Cerebellar cortex (tissue), 1 donor: ENCODE data around the gene TMEM126A.
"Not testable (repeated sequence)": the region's sequence is repeated elsewhere in the genome, so short reads cannot be mapped to it uniquely, and the experiment has no call there.

Experiments
- DNase-seq: peaks from one replicate; pipeline ENCODE4 v3.0.0-alpha.2; 2015; ENCODE audit warnings: low spot score

The TMEM126A gene

DNA sequence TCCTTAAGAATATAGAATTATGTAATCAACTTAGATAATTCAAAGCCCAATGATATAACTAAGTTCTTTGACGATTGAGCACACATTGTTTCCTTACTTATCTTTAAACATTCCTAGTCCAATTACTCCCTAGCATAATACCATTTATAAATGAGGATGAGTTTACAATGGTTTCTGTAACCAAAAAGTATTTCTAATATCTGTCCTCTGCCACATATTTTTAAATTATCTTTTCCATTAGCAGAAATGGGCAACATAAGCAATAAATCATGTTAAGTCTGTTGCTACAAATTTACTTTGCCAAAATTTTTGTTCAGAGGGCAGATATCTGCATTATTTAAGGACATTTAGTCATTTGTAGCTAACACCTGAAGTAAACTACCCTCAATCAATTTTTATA lies 10.4 kb downstream of the TMEM126A start:
- DNase-seq: no peak

DNA sequence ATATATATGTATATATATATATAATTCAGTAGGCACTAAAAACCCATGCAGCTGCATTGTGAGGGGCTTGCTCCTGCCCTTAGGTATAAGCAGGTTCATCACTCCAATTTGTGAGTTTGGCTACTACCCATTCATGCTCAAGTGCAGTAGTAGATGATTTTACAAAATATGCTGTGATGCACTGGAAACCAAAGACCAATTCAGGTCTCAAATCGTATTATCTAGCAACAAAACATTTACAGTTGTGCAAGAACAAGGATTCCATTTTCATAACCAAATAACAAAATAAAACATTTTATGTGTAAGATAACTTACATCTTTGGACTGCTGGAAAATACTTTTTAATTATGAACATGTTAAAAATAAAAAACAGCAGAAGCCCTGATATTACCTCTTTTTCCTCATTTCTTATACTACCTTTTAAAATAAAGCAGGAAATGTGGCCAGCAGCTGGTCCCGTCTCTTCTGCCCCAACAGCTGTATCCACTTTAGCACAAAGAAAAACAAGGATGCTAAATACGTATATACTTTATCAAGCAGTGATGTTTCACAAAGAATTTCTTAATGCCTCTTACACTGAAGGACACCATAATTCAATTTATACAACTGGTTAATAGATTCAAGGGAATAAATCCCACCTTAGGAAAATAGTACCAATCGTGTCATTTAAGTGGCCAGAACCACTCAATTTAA lies 14.4 kb downstream of the TMEM126A start:
- no peak for DNase-seq

DNA sequence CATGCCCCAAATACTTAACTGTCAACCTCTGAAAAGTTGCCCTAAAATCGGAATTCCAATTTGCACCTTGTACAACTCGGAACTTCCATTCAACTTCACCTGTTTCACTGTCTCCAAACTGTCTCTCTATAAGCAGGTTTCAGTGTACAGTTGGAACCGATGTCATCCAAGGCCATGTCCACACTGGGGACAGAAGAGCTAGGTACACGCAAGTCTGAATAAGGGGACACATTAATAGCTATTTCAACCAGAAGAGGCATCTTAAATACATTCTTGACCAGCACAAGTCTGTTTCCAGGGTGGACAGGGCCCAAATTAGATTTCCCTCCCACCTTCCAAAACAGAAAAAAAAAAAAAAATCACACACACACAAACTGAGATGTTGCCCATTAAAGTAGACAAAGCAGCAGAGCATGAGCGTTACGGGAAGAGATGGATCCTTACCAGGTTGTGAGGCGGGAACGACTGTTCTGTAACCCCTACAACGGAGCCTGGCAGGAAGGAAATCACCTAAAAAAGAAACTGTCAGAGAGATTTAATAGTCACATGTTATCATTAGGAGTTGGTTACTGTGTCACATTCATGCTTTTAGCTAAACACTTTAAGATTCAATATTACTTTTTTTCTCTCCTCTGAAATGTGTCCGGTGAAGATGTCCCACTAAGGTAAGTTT lies 15.4 kb downstream of the TMEM126A start:
- DNase-seq: no peak

DNA sequence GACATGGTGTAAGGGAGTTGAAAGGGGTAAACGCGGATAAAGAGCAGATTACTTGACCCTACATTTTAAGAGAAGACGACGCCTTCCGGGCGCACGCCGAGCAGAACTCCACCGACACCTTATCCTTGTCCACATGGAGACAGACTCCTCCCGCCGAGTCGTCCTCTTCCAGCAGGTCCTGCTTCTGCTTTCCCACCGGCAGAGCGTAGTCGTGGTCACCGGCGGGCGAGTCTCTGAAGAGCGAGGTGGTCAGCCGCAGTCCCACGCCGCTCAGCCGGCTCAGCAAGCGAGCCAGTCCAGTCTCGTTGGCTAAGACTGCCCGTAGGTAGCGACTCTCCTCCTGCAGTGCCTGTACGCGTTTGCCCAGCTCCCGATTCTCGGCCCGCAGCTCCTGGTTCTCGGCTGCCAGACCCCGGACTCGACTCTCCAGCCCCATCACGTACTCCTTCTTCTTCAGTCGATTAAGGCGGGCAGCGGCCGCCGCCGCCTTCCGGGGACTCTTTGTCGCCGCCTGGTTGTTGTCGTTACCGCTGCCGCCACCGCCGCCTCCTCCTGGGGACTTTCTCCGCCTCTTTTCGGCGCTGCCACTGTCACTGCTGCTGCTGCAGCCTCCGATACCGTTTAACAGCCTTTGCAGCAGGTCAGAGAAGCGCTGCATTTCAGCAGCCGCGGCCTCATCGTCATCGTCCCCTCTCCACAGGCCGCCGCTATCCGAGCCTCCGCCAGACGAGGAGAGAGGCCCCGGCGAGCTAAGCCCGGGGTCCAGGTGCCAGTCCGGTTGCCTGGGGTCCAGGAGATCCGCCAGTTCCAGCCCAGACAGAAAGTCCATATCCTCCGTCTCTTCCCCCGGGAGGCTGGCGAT lies 16.2 kb downstream of the TMEM126A start:
- DNase-seq: peak; percentile 73

DNA sequence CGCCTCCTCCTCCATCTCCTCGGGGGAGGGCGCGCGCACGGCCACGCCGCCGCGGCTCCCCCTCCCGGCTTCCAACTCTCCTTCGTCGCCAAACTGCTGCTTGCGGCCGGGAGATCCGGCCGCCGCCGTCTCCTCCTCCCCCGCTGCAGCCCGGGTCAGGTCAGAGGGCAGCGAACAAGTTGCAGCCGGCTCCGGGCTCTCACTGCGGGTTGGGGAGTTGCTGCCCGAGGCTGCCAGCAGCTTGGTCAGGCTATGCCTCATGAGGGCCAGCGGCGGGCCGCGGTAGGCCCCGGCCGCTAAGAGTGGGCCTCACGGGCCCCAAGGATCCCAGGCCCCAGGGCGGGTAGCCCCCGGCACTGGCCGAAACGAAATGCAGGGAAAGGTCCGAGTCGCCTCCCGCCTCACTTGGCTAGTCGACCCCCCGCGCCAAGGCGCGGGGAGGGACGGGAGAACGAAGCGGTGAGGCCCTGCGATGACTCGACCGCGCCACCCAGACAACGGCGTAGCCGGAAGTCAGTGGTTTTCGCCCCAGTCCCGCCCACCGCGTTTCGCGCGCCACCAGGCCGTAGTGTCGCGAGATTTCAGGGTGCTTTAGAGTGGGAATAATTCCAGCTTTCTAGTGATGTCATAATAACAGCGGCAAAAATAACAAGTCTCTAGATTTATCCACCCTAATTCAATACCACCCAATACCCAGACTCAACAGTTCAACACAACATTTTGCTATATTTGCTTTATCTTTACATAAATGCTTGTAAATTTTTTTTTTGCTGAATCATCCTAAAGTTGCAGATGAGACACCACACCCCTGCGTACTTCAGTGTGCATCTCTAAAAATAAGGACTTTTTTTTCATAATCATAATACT lies 17.1 kb downstream of the TMEM126A start, which contains the start of gene CREBZF:
CREBZF (minus strand) TSS at position 515 of the 867 bp plus-strand sequence; CDS start at position 261, 254 bp downstream.
- DNase-seq: peak; percentile 94

DNA sequence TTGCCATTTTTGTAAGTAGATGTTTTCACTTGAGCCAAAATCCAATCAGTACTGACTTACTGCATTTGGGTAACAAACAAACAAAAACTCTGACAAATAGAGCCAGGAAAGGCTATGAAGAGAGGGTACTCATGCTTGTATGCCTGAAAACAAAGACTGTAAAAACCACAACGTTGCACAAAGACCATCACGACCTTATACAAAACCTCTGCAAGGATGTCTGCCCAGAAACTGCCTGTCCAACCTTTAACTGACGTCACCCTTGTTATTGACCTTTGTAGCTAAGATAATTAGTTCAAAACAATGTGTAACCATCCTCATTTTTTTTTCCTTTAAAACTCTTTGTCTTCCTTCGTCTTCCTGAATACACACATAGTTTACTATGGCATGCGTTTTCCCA lies 18.0 kb downstream of the TMEM126A start:
- DNase-seq: no peak

DNA sequence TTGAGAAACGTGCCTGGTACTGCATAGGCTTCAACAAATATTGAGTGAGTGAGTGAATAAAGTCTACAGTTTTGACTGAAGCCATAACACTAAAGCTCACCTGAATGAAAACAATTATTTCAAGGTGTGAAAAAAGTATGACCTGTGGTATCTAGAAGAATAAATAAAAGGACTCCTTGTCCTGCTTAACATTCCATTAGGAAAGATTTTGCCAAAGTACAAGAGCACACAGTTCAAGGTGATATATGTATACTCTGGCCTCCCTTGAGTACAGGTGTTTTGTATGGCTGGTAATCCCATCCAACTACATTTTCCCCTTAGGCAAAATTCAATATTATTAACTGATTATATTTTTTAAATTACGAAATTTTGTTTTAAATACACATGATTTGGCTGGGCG lies 18.9 kb downstream of the TMEM126A start:
- no peak for DNase-seq

DNA sequence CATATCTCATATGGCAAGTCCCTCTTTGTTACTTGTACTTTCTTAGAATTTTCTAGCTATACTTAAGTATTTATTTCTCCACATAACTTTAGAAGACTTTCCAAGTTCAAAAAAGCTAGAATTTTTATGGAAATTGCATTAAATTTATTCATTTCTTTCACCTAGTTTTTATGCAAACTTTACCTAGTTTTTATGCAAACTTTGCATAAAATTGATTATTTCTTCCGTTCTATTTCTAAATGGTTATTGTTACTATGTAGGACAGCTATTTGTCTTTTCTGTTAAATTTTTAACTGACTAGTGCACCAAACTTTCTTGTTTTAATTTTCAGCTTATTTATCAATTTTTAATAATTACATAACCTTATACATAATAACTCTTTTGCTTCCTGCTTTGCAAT lies 20.4 kb downstream of the TMEM126A start:
- no peak for DNase-seq

DNA sequence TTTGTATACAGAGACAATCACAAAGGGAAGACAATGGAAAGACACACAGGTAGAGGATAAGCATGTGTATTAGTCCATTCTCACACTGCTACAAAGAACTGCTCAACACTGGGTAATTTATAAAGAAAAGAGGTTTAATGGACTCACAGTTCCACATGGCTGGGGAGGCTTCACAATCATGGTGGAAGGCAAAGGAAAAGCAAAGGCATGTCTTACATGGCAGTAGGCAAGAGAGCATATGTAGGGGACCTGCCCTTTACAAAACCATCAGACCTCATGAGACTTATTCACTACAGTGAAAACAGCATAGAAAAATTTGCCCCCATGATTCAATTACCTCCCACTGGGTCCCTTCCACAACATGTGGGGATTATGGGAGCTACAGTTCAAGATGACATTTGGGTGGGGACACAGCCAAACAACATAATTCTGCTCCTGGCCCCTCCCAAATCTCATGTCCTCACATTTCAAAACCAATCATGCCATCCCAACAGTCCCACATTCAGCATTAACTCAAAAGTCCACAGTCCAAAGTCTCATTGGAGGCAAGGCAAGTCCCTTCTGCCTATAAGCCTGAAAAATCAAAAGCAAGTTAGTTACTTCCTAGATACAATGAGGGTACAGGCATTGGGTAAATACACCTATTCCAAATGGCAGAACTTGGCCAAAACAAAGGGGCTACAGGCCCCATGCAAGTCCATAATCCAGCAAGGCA lies 23.3 kb downstream of the TMEM126A start:
- DNase-seq: not testable (repeated sequence)

DNA sequence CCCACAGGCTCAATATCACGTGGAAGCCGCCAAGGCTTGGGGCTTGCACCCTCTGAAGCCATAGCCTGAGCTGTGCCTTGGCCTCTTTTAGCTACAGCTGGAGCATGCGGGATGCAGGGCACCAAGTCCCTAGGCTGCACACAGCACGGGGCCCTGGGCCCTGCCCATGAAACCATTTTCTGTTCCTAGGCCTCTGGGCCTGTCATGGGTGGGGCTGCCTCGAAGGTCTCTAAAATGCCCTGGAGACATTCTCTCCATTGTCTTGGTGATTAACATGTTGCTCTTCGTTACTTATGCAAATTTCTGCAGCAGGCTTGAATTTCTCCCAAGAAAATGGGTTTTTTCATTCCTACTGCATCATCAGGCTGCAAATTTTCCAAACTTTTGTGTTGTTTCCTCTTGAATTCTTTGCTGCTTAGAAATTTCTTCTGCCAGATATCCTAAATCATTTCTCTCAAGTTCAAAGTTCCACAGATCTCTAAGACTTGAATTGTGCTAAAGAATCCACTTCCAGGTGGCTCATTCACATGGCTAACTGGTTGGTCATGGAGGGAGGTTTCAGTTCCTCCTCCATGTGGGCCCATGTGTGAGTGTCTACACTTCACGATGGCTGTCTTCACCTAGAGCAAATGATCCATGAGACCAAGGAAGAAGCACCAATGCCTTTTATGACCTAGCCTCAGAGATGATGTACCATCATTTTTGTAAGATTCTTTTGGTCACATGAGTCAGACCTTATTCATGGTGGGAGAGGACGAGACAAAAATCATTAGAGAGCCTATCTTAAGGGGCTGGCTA lies 24.5 kb downstream of the TMEM126A start:
- DNase-seq: no peak

DNA sequence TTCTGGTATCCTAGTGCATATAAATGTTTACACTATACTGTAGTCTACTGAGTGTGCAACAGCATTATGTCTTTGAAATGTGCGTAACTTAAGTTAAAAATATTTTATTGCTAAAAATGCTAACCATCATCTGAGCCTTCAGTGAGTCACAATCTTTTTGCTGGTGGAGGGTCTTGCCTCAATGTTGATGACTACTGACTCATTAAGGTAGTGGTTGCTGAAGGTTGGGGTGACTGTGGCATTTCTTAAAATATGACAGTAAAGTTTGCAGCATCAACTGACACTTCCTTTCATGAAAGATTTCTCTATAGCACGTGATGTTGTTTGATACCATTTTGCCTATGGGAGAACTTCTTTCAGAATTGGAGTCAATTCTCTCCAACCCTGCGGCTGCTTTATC lies 25.6 kb downstream of the TMEM126A start:
- DNase-seq: no peak

DNA sequence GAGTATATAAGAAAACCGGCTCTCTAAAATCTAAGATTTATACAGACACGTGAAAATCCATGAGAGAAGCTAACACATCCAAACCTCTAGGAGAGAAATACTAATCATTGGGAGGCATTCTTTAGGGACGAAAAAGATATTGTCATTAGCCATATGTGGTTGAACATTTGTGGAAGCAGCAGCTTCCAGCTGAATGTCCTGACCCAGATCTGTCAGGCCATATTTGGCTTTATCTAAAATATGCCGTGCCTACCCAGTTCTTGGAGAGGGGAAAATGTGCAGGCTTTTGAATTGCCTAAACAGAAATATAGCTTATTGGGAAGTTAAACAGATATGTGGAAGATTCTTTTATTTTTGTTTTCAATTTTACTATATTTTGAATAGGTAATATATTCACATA lies 31.8 kb downstream of the TMEM126A start:
- DNase-seq: peak; percentile 92

DNA sequence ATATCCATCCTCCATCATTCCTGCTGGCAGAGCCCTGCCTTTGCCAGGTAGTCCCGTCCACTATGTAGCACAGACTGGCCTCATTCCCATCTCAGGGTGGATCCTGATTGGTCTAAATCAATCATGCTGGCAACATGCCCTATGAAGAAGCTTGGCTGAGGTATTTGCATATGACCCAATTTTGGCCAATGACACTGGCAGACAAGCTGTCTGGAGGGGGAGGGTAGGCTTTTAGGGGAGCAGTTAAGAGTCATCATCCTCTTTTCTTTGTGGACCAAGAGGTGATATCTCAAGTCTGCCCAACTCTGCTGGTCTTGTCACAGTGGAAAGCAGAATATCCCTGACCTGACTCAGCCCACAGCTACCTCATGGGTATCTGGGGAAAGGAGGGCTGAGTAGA lies 33.1 kb downstream of the TMEM126A start:
- peak; percentile 97 for DNase-seq

DNA sequence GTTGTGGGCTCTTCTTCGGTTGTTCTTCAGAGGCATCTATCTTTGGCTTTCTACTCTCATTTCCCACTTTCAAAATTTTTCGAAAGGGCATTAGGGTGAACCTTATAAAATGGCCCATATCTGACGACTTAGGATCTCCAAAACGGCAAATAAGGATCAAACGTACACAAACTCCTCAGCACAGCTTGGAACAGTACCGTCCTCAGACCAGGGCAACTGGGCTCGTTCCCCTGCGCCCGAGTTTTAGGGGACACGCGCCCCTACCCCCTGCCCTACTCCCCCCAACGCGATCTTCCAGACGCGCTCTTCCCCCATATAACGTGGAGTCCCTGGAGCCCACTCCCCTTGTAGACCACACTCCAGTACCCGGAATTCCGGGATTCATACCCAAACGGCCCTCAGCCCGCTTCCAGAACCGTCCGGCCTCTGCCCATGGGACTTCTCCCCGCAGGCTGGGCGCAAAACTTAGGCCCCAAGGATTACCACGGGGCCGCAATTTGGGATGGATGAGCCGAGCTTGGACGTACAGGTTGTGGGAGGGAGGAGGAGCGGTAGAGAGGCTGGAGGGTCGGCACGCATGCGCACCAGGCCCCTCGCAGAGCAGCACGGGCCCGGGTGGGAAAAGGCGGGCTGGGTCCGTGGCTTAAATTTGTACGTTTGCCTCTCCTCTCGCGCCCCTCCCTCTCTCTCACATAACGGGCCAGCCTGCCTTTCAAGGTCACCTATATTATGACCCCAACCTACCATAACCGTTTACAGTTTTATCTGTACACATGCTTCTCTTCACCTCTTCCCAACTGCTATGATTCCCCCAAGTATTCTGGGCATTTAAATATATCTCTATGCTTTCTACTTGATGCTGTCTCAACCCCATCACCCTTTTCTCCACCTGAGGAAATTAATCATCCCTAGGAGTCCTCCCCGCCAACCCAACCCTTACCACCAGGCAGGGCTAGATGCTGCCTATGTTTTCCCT lies 34.9 kb downstream of the TMEM126A start:
- DNase-seq: peak; percentile 74

DNA sequence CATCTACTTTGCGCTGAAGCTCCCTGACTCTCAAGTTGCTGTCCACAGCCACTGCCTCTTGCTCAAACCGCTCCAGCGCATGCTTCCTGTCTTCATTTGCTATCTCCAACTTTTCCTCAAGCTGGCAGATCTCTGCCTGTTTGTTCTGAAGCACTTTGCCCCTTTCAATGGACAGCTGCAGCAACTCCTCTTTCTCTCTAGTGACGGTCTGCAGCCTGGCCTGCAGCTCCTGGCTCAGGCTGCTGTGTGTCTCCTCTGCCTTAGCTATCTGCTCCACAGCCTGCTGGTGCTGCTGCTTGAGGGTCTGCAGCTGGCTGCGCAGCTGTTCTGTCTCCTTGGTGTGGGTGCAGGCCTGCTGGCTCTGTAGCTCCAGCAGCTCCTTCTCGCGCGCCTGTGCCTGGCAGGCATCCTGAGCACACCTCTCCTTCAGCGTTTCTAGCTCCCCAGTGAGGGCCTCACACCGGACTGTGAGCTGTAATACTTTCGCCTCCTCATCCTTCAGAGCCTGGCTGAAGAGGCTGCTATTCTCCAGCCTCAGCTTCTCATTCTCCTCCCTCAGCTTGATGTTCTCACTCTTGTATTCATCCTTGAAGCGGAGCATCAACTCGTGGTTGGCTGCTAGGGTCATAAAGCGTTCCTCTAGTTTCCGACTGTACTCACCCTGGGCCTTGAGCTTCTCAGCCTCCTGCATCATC lies 37.5 kb downstream of the TMEM126A start:
- DNase-seq: no peak

DNA sequence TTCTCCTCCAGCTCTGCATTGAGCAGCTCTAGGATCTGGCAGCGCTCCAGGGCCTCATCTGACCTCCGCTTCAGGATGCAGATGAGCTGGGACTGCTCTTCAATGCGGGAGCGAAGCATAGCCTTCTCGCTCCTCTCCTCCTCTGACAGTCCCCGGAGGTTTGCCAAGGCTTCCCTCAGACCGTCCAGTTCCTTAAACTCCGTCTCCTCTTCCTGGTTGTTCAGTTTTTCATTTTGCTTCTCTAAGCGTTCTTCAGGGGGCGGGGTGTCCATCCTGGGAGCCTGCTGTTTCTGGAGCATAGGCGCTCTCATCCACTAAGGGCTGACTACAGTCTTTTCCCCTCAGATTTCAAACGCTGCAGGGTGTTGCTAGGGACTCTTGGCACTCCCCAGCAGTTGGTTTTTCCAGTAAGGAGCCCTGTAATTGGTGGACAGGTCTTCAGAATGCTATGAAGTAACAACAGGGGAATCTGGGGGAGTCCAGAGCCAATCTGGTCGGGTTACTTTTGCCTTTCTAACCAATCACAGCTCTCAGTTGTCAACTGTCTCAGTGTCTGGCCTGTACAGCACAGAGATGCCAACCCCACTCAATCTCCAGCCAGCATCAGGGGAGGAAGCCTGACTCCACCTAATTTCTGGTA lies 38.2 kb downstream of the TMEM126A start, which contains the start of gene CCDC89:
CCDC89 (minus strand) TSS at position 376 of the 640 bp plus-strand sequence; CDS start at position 311, 65 bp downstream.
- peak; percentile 100 for DNase-seq

DNA sequence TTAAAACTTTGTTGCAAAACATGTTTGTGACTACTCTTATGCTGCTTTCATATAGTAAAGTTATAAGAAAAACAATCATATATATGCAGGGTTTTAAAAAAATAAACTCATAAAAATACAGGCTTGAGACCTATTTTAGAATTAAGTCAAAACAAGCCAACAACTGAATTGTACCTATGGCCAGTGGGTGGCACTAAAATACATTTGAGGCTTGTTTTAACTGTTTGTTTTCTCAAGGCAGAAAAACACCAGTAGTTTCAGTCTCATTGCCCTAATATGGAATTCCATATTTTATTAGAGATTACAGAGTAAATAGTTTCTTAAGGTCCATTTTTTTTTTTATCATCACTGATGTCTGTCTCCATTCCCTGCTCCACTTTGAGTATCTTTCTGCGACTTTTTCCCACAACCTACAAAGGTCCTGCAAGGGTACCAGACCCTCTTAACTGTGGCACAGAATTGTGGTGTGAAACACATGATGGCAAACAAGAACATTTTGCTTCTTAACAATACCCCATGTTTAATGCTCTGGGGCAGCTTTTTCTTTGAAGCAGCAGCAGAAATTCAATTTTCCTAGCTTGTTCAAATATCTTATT lies 46.7 kb downstream of the TMEM126A start:
- peak; percentile 63 for DNase-seq
